ENCODE measurements around the gene WFS1.
A peak's percentile ranks its signal among the peaks of the same experiment; 100 is the strongest.

The WFS1 gene

DNA sequence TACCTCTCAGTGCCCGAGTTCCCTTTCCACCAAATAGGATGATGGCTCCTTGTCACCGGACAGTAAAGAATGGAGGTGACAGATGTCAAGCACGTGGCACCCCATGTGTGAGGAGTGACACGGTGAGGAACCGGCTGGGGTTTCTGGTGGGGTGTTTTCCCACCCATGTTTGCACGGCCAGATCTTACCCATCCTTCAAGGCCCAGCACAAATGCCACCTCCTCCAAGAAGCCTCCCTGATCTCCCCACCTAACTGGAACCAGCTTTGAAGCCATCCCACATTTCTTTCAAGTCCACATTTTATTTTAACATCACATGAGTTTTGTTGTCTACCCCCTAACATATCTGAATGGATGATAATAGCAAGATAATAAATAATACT, 63.0 kb downstream of the WFS1 start:
- H3K27me3 ChIP-seq = no peaks in the 10 kb centered on the region
- H3K4me1 ChIP-seq = no peaks in the 10 kb centered on the region
- TF ChIP-seq, protein P1, sequence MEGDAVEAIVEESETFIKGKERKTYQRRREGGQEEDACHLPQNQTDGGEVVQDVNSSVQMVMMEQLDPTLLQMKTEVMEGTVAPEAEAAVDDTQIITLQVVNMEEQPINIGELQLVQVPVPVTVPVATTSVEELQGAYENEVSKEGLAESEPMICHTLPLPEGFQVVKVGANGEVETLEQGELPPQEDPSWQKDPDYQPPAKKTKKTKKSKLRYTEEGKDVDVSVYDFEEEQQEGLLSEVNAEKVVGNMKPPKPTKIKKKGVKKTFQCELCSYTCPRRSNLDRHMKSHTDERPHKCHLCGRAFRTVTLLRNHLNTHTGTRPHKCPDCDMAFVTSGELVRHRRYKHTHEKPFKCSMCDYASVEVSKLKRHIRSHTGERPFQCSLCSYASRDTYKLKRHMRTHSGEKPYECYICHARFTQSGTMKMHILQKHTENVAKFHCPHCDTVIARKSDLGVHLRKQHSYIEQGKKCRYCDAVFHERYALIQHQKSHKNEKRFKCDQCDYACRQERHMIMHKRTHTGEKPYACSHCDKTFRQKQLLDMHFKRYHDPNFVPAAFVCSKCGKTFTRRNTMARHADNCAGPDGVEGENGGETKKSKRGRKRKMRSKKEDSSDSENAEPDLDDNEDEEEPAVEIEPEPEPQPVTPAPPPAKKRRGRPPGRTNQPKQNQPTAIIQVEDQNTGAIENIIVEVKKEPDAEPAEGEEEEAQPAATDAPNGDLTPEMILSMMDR (IDR thresholded peaks at IDR 0.05; ENCODE audit: low read depth, low read length) = no peak
- H3K9me3 ChIP-seq = no peaks in the 10 kb centered on the region
- no peaks in the 10 kb centered on the region for H3K36me3 ChIP-seq
- no peak overlapping the region for H3K4me3 ChIP-seq (ENCODE audit: low read depth, low read length)
- DNase-seq = no peak

DNA sequence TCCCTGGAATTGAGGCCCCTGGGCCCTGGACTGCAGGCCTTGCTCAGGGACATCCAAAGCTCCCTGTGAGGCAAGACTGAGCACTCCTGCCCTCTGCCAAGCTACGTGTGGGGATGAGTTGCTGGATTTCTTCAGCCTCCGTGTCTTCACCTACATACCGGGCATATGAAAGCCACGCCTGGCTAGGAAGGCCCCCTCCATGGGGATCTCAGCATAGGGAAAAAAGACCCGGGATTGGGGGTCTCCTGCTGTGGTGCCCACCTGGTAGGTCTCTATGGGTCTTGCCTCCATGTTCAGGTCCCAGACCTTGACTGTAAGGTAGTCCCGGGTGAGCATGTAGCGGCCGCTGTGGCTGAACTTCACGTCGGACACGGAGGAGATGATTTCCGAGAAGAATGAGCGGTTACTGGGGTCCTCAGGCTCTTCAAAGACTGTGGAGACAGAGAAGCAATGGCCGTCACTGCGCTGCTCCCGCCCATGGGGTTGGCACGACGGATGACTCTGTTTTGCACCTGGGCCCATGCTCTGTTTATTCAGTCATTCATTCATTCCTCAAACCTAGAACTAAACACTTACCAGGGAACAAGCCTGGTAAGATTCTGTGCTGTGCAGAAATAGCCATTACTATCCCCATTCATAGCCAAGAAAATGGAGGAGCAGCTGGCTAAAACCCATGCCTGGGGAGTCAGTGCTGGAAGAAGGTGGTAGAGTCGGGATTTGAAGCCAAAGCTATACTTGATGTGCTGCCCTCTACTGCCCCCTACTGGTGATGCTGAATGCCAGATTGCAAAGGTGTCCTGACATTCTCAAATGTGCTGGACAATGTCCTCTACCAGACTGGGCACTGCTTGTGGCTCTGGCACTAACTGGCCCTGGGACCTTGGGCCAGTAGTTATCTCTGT, 63.9 kb downstream of the WFS1 start:
- TF ChIP-seq, protein P1 (IDR thresholded peaks at IDR 0.05; ENCODE audit: low read depth, low read length) = peak; percentile 83
- DNase-seq = peak; percentile 45

DNA sequence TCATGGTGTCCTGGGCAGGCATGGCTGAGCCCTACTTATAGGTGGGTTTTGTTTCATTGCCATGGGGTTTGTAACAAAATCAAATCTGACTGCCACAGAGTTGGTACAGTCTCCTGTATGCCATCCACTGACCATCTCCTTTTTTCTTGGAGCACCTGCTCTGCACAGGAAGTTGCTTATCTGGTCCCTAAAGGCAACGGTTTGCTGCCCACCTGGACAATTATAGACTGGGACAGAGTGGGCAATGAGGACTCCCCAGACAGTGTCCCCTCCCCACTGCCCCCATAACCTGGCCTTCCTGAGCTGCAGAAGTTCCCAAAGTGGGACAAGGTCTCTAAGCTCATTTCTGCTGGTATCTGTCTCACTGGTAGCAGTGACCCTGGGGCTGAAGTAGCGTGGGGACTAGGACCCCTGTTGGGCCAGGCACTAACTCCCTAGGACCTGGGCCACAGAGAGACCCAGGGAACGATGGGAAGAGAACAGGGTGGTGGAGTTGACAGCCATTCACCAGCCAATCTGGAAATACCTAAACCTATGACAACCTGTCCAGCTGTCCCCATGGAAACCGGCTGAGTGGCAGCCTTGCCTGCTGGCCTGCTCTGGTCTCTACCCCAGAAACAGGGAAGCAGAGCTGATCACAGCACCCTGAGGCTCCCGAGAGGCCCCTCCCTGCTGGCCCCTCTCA, 64.7 kb downstream of the WFS1 start:
- TF ChIP-seq, protein P1 (IDR thresholded peaks at IDR 0.05; ENCODE audit: low read depth, low read length) = no peak

More for the DNA sequence above, 63.9 kb downstream of the WFS1 start:
- H3K36me3 ChIP-seq = no peaks in the 10 kb centered on the region
- no peaks in the 10 kb centered on the region for H3K4me1 ChIP-seq
- no peaks in the 10 kb centered on the region for H3K27me3 ChIP-seq
- no peaks in the 10 kb centered on the region for H3K9me3 ChIP-seq
- no peak overlapping the region for H3K4me3 ChIP-seq (ENCODE audit: low read depth, low read length)

DNA sequence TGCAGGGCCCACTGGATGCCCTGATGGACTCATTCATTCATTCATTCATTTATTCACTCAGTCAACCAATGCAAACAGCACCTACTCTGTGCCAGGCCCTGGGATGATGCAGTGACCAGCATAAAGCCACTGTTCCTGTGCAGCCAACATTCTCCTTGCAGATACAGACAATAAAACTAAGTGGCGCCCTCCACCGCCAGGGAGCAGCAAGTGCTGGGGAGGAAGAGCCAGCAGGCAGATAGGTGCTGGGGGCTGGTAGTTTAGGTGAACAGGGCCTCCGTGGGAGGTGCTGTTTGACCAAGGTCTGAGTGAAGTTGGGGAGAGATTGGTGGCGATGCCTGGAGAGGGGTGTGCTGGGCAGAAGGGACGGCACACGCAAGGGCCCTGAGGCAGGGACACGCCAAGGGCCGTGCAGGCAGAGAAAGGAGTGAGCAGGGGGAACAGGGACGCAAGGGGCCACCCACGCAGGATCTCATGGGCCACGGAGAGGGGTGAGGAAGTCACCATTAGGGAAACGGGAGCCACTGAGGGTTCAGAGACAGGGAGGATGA, 65.5 kb downstream of the WFS1 start:
- TF ChIP-seq, protein P1 (IDR thresholded peaks at IDR 0.05; ENCODE audit: low read depth, low read length) = peak; percentile 19; the same call in 1 of the 2 replicates
- Histone ChIP-seq H3K4me3 (ENCODE audit: low read depth, low read length) (no peak overlapping the region), H3K36me3 (no peaks in the 10 kb centered on the region), H3K4me1 (no peaks in the 10 kb centered on the region), H3K9me3 (no peaks in the 10 kb centered on the region), H3K27me3 (no peaks in the 10 kb centered on the region)
- no peak for DNase-seq

More for the DNA sequence above, 64.7 kb downstream of the WFS1 start:
- DNase-seq = no peak
- Histone ChIP-seq H3K36me3 (no peaks in the 10 kb centered on the region), H3K4me3 (ENCODE audit: low read depth, low read length) (no peak overlapping the region), H3K27me3 (no peaks in the 10 kb centered on the region), H3K9me3 (no peaks in the 10 kb centered on the region), H3K4me1 (no peaks in the 10 kb centered on the region)

DNA sequence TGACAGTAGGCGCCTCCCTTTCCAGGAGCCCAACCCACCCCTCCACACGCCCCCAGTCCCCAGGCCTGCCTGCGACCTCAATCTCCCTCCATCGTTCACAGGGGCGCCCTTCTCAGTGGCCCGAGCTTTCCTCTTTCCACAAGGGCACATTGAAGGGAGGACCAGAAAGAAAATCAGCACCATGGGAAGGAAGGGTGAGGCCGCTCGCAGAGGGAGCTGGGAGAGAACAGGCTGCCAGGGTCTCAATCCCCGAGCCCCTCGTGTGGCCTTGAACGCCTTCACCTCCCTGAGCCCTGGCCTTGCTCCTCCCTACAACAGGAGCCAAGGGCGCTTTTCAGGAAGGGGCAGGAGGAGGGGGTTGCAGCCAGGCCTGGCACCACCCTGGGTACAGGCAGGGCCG, 66.5 kb downstream of the WFS1 start:
- TF ChIP-seq, protein P1 (IDR thresholded peaks at IDR 0.05; ENCODE audit: low read depth, low read length) = no peak
- DNase-seq = no peak
- no peaks in the 10 kb centered on the region for H3K36me3 ChIP-seq
- no peaks in the 10 kb centered on the region for H3K27me3 ChIP-seq
- H3K4me3 ChIP-seq (ENCODE audit: low read depth, low read length) = no peak overlapping the region
- no peaks in the 10 kb centered on the region for H3K9me3 ChIP-seq
- H3K4me1 ChIP-seq = no peaks in the 10 kb centered on the region

Data from BE2C (cell line).